ENCODE results near the gene OR12D1.
"Not testable (repeated sequence)": the region's sequence is repeated elsewhere in the genome, so short reads cannot be mapped to it uniquely, and the experiment has no call there.

The OR12D1 gene

DNA sequence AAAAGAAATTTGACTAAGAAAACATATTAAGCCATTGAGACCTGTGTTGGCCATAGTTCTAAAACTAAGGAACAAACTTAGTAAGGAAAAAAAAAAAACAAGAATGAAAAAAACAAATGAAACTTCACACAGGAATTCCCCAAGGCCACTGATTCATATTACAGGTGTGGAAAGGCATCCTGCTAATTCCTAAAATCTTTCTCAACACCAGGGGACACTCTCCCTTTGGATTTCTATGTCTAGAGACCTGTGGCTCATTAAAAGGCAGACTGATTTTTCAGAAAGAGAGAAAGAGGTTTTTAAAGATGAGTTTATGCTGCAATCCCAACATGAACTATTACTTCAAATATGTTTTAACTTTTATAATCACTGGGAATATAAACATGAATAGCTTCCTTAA lies at the start of gene OR12D1:
TSS of gene OR12D1 (plus strand) at position 341 of the 400 bp plus-strand sequence.
- DNase-seq (ENCODE audit: low spot score) = no peak

- no peak for DNase-seq (ENCODE audit: low spot score)
Measured at GRCh38 chr6:29368765-29369164, 46.0 kb upstream of the OR12D1 start, which contains the start of gene OR5V1. Gene OR5V1 (minus strand): TSS chr6:29368865. CDS start chr6:29356195, 12,670 bp downstream.

DNA sequence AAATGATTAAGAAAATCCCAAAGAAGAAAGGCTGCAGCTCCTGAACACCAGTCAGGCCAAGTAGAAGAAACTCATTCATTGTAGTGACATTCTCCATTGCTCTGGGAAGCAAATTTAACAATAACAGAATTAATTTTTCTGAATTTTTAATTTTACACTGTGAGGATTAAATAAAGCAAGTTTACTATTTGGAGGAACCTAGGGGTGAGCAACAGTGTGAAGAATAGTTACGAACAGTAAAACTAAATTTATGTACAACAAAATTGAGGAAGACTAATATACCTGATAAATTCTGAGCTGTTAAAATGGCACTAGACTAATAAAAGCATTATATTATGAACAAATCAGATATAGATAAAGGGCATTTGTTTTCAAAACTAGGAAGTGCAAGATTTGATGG lies 39.5 kb upstream of the OR12D1 start, which contains the start of gene OR12D3:
TSS of gene OR12D3 (minus strand) at position 101 of the 400 bp plus-strand sequence. CDS start at position 97, 4 bp downstream.
- no peak for DNase-seq (ENCODE audit: low spot score)

DNA sequence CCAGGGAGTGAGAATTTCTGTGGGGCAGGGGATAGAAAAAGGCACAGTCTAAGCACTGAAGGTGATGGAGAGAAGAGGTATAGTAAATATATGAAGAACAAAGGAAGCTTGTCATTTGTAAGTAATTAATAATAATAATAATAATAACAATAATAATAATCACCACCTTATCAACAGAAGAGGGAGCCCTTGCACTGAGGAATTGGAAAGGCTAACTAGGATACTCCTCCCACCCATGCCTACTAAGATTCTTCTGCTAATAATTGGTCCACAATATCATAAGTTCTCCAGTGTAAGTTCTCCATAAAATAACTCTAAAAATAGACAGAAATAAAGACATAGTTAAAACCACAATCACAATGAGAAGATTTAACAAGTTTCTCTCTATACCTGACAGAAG lies 38.7 kb upstream of the OR12D1 start:
- no peak for DNase-seq (ENCODE audit: low spot score)

GRCh38 chr6:29388533-29388932 lies 26.2 kb upstream of the OR12D1 start:
- DNase-seq (ENCODE audit: low spot score) = no peak

DNA sequence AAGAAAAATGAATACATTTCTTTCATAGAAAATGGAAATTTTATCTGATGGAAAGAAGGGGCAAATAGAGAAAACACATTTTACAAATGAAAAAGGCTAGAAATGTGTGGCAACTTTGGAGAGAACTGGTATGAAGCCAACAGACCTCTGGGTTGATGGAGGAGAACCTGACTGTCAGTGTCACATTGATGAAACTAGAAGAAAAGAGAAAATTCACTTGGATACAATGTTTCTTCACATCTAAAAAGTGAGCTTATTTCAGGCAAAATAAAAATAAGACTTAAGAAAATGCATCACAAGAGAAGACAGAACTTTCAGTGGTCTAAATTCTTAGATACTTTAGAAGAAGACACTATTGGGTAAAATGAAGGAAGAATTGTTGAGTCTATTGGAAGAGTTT lies 19.4 kb upstream of the OR12D1 start, which contains the start of gene OR12D2:
TSS of gene OR12D2 (plus strand) at position 301 of the 400 bp plus-strand sequence. CDS start 1,069 bp downstream, outside the sequence.
- DNase-seq (ENCODE audit: low spot score) = no peak

DNA sequence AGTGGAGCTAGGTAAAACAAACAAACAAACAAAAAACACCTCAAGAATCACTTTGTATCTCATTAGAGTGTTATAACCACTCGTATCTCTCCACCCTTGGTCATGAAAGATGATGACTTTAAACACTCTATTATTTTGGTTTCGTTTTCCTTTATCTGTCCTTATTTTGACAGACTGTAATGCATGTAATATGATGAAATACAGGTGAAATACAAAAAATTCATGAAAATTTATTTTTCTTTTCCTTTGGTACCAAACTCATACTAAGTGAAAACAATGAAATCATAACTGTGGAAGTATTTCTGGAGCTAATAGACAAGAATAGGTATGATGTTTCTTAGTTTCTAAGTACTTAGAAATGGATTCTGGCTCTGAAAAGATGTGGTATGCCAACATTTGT lies 15.2 kb upstream of the OR12D1 start:
- DNase-seq (ENCODE audit: low spot score) = no peak

DNA sequence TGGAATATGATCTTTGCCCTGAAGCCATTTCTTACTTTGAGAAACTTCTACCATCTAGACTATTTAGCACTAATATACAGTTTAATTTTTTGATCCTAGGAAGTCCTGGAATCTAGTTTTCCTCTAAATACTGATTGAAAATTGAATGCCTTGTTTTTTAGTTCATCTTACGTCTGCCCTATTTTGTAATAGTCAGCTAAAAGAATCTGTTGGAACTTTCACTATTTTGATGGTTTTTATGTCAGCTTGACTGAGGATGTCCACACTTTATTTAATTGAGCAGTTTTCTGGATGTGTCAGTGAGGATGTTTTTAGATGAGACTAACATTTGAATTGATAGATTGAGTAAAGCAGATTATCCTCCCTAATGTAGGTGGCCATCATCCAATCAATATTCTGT lies 10.9 kb upstream of the OR12D1 start:
- no peak for DNase-seq (ENCODE audit: low spot score)

DNA sequence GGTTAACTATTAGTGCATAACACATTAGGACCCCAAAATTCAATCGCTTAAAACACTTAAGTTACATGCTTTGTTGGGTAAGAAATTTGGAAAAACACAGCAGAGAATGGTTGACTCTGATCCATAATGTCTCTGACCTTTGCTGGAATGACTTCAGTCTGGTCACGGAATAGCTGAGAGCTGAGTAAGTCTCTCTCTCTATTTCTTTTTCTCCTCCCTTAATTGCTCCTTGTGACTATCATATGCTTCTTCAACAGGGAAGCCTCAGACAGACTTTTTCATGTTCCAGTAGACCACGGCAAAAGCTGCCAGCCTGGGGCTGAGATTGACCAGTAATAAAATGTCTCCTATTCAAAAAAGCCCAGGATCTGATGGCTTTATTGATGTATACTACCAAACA lies 4.8 kb downstream of the OR12D1 start:
- no peak for DNase-seq (ENCODE audit: low spot score)

GRCh38 chr6:29424168-29424567 lies 9.4 kb downstream of the OR12D1 start:
- no peak for DNase-seq (ENCODE audit: low spot score)

GRCh38 chr6:29424575-29424974 lies 9.8 kb downstream of the OR12D1 start:
- DNase-seq (ENCODE audit: low spot score) = no peak

DNA sequence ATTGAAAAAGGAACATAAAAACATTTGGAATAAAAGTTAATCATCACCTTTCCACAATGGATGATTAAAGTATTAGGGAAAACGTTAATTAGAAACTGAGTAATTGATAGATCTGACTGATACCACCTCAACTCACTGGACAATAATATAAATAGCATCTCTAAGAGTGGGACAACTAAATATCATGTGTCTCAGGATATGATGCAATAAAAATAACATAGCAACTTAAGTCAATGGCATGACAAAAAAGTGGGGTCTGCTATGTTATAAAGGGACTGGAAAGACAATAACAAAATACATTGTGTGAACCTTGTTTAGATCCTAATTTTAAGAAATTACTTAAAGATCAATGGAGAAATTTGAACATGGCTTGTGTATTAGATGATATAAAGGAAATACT lies 10.3 kb downstream of the OR12D1 start:
- DNase-seq (ENCODE audit: low spot score) = no peak

GRCh38 chr6:29426654-29427053 lies 11.9 kb downstream of the OR12D1 start:
- no peak for DNase-seq (ENCODE audit: low spot score)

DNA sequence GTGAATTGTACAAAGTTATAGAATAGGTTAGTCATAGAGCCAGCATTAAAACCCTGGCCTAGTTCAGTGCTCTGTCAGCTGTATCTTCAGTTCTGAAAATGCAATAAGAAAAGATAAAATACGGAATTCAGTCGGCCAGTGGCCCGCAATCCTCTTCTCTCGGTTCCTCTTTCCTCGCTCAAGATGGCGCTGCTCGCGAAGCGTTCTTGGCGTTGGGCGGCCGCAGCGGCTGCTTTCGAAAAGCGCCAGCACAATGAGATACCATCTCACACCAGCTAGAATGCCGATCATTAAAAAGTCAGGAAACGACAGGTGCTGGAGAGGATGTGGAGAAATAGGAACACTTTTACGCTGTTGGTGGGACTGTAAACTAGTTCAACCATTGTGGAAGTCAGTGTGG lies 22.0 kb downstream of the OR12D1 start:
- not testable (repeated sequence) for DNase-seq (ENCODE audit: low spot score)

DNA sequence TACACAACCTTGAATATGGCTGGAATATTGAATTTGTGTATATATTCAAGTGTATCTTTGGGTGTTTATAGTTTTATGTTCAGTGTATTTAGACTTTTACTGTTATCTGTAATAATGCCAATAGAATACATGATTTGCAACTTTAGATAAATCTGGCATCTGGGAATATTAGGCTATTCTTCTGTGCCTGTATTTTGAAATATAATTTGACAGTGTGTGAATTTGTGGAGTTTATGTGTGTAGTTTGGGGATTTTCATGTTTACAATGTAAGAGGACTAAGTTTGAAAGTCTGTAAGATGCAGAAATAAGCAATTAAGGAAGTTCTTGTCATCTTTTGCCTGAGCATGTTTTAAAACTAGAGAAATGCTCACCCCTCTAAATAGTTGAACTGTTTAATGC lies 24.3 kb downstream of the OR12D1 start, which contains the start of gene OR10C1:
TSS of gene OR10C1 (plus strand) at position 301 of the 400 bp plus-strand sequence. CDS start 710 bp downstream, outside the sequence.
- DNase-seq (ENCODE audit: low spot score) = no peak

DNA sequence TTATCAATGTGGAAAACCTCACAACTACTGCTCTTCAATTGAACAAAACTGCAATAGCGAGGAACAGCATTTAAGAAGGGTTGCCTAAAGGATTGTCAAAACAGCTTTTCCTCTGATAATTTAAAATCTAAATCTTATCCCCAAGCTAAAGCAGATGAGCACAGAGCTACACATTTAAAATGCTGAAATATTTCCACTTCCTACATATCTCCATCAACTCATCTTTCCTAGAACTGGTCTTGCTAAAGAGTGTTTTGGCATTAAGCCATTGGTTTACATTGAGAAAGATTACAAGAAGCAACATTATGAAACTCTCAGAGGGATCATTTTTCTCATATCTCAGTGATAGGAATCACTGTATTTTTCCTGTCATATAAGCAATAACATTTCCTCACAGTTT lies 28.0 kb downstream of the OR12D1 start:
- DNase-seq (ENCODE audit: low spot score) = no peak

- DNase-seq (ENCODE audit: low spot score) = not testable (repeated sequence)
Measured at GRCh38 chr6:29444031-29444430, 29.3 kb downstream of the OR12D1 start.

GRCh38 chr6:29447670-29448069 lies 32.9 kb downstream of the OR12D1 start:
- DNase-seq (ENCODE audit: low spot score) = no peak

DNA sequence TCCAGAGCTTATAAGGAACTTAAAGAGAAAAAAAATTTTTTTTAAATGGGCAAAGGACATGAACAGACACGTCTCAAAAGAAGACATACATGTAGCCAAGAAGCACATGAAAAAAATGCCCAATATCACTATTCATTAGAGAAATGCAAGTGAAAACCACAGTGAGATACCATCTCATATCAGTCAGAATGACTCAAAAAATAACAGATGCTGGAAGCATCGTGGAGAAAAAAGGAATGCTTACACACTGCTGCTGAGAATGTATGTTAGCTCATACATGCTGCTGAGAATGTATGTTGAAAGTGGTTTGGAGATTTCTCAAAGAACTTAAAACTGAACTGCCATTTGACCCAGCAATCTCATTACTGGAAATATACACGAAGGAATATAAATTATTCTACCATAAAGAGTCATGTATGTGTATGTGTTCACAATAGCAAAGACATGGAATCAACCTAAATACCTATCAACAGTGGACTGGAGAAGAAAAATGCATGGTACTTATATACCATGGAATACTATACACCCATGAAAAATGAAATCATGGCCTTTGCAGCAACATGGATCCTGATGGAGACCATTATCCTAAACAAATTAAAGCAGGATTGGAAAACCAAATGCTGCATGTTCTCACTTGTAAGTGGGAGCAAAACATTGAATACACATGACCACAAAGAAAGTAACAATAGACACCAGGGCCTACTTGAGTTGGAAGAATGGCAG lies 36.9 kb downstream of the OR12D1 start:
- no peak for DNase-seq (ENCODE audit: low spot score)

- DNase-seq (ENCODE audit: low spot score) = no peak
Measured at GRCh38 chr6:29456971-29457370, 42.2 kb downstream of the OR12D1 start, which contains the start of the genes OR11A1 and OR2H1. Gene OR11A1 (minus strand): TSS chr6:29457071. CDS start chr6:29427641, 29,430 bp downstream. Gene OR2H1 (plus strand): TSS chr6:29457155. CDS start chr6:29461770, 4,615 bp downstream.

- no peak for DNase-seq (ENCODE audit: low spot score)
Measured at GRCh38 chr6:29461021-29461814, 46.5 kb downstream of the OR12D1 start.

GRCh38 chr6:29462022-29462421 lies 47.3 kb downstream of the OR12D1 start:
- DNase-seq (ENCODE audit: low spot score) = no peak

GRCh38 chr6:29465279-29465678 lies 50.6 kb downstream of the OR12D1 start:
- DNase-seq (ENCODE audit: low spot score) = no peak
